ENCODE data around the gene PICK1.
A peak's percentile ranks its signal among the peaks of the same experiment; 100 is the strongest.
"Not testable (repeated sequence)": the region's sequence is repeated elsewhere in the genome, so short reads cannot be mapped to it uniquely, and the experiment has no call there.

The PICK1 gene

DNA sequence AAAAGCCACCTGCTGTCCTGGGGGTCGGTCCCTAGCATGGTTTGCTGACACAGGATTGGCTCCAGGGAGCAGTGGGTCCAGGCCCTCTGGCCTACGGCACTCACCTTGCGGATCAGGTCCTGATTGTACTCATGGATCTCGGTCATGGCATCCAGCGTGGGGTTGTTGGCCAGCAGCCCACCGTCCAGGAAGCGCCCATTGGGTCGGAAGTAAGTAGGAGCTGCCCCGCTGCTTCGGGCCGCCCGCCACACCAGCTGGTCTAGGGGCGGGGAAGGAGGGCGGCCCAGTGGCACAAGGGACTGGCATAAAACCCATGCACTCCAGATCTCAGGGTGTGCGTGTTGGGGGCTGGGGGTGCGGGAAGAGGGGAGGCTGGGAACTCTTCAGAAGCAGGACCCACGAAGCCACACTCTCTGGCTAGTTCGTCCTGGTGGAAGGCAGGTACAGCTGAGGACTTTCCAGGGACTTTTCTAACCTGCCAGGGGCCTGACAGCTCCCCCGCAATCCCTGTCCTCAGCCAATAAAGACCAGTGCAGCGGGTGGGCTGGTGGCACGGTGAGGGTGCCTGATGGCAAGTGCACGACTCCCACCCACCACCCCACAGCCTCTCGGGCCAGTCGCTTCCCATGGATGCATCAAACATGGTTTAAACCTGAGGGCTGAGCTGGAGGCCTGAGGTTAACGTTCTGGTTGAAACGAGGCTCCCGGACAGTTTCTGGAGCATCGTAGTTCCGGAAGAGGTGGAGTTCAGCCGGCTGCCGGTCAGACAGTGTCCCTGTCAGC is 58.4 kb downstream of the PICK1 start:
- TF ChIP-seq JUND (IDR thresholded peaks at IDR 0.05; ENCODE audit: low read depth), result no peak
- in situ Hi-C loops (cut with HindIII; ENCODE audit: low pct_unique_long_range_greater_than_20kb, low sequenced_read_pairs), result no loop called here

DNA sequence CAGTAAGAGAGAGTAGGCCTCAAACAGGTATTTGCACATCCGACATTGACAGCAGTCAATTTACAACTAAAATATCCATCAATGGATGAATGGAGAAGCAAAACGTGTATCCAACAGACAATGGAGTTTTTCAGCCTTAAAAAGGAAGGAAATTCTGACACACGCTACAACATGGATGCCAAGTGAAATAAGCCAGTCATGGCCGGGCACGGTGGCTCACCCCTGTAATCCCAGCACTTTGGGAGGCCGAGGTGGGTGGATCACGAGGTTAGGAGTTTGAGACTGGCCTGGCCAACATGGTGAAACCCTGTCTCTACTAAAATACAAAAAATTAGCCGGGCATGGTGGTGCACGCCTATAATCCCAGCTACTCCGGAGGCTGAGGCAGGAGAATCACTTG is 60.4 kb downstream of the PICK1 start:
- DNase-seq (ENCODE audit: low read depth in 1 of 2, low spot score in 1 of 2); in situ Hi-C loops (cut with HindIII; ENCODE audit: low pct_unique_long_range_greater_than_20kb, low sequenced_read_pairs): not testable (repeated sequence)

More for the DNA sequence above, 58.4 kb downstream of the PICK1 start:
- DNase-seq (ENCODE audit: low read depth in 1 of 2, low spot score in 1 of 2), result no peak

DNA sequence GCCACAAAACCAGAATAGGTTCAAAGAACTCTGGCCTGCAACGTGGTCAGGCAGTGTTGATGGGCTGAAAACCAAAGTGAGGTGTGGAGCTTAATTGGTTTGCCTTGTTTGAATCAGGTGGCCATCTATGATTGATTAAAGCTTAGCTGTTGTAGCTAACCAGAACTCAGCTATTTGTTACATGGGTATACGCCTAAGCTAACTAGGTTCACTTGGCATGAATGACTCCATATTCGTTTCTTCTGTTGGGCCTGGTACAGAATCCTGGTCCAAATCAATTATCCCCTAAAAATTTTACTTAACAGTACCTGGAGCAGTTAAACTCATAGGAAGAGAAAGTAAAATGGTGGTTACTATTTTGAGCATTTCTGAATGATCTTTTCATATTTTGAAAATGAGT is 61.0 kb downstream of the PICK1 start:
- no peak for TF ChIP-seq JUND (IDR thresholded peaks at IDR 0.05; ENCODE audit: low read depth)
- in situ Hi-C loops (cut with HindIII; ENCODE audit: low pct_unique_long_range_greater_than_20kb, low sequenced_read_pairs), result no loop called here
- no peak for DNase-seq (ENCODE audit: low read depth in 1 of 2, low spot score in 1 of 2)

DNA sequence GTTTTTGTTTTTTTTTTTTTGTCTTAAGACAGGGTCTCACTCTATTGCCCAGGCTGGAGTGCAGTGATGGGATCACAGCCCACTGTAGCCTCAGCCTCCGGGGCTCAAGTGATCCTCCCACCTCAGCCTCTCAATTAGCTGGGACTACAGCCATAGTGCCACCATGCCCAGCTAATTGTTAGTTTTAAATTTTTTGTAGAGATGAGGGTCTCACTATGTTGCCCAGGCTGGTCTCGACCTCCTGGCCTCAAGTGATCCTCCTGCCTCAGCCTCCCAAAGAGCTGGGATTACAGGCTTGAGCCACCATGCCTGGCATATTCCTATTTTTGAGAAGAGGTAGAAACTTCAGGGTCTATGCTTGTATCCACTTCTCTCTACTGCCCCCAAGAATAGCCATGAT is 61.5 kb downstream of the PICK1 start:
- DNase-seq (ENCODE audit: low read depth in 1 of 2, low spot score in 1 of 2); in situ Hi-C loops (cut with HindIII; ENCODE audit: low pct_unique_long_range_greater_than_20kb, low sequenced_read_pairs): not testable (repeated sequence)

DNA sequence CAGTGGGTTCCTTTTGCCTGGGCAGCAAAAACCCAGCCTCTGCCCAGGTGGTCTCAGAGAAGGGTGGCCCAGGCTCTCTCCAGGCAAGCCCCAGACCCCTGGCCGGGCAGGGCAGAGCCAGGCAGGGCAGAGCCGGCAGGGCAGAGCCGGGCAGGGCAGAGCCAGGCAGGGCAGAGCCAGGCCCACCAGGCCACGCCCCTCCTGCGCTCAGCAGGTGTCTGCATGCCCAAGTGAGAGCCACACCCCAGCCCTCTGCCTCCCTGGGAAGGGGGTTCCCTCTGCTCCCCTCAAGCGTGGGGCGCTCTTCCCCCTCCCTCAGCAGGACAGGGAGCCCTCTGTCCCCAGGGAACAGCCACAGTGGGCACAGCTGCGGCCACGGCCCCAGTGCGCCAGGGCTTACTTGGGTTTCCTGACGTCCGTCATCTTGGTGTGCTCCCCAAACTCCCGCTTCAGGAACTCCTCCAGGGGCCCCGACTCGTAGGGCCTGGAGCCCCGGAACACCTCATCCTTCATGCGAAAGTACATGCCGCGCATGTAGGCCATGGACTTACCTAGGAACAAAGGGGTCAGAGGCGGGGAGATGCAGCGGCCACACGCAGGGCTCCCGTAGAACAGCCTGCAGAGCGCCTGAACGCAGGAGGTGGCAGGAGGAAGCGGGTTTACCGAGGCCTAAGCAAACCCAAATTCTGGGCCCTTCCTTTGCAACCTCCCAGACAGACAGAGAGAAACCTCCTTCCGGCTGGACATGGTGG is 63.3 kb downstream of the PICK1 start:
- in situ Hi-C loops (cut with HindIII; ENCODE audit: low pct_unique_long_range_greater_than_20kb, low sequenced_read_pairs), result no loop called here
- no peak for DNase-seq (ENCODE audit: low read depth in 1 of 2, low spot score in 1 of 2)

DNA sequence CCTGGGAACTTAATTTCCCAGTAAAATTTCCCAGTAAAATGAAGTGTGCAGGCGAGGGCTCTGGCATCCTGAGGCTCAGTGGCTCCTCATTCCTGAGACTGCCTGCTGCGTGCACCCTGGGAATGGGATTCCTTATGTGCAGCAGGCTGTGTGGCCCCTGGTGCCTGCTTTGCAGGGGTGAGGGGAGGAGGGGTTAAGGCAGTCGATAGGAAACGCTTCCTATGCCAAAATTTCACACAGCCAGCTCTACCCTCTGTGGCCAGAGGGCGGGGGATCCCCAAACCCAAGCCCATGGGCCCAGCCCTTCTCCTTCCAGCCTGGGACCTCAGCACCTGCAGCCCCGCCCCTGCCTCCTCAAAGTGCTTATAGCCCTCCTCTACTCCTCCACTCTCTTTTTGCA is 65.4 kb downstream of the PICK1 start:
- in situ Hi-C loops (cut with HindIII; ENCODE audit: low pct_unique_long_range_greater_than_20kb, low sequenced_read_pairs), result no loop called here
- no peak for TF ChIP-seq JUND (IDR thresholded peaks at IDR 0.05; ENCODE audit: low read depth)
- no peak for DNase-seq (ENCODE audit: low read depth in 1 of 2, low spot score in 1 of 2)

More for the DNA sequence above, 63.3 kb downstream of the PICK1 start:
- TF ChIP-seq JUND (IDR thresholded peaks at IDR 0.05; ENCODE audit: low read depth), result no peak

DNA sequence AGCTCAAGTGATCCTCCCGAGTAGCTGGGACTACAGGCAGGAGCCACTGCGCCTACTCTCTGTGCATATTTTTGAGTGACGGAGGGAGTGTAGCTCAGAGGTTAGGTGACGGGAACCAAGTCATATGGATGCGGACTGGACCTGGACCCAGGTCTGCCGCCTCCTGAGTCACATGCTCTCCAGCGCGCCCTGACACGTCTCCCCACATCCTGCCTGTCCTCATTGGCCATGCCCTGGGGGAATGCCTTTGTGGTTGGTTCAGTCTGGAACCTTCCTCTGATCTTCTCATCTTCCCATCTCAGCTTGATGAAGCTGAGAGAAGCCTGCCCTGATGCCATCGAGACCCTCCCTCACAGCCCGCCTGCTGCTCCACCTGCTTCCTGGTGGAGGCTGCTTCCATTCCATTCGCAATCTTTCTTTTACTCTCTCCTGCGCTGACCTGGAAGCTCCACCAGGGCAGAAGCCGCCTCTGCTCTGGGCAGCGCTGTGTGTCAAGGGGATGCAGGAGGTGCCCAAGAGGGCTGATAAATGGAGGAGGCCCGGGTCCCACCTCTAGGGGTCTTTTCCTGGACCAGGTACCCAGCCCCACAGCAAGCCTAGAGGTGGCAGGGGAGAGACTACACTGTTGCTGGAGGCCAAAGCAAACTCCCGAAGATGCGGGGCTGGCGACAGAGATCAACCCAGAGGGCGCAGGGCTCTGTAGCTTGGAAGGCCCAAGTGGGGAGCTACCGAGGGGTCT is 67.2 kb downstream of the PICK1 start:
- no peak for TF ChIP-seq JUND (IDR thresholded peaks at IDR 0.05; ENCODE audit: low read depth)
- DNase-seq (ENCODE audit: low read depth in 1 of 2, low spot score in 1 of 2), result peak in 1 of 2 experiments; percentile 27
- in situ Hi-C loops (cut with HindIII; ENCODE audit: low pct_unique_long_range_greater_than_20kb, low sequenced_read_pairs), result no loop called here

DNA sequence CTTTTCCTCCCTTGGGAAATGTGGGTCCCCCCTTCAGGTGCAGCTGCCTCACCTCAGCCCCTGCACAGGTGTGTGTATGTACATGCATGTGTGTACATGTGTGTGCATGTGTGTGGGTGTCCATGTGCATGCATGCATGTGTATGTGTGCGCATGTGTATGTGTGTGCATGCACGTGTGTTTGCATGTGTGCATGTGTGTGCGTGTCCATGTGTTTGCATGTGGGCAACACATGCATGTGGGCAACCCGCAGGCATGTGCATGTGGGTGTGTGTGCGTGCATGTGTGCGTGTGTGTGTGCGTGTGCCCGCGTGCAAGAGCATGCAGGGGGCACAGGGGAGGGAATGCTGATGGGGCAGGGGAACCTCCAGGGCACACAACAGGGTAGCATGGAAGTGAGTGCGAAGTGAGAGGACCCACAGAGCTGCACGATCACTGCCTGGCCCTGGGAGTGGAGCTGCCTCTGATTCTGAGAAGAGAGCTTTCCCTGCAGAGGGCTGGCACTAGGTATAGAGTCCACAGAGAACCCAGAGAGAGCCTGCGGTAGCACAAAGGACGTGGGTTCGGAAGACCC is 67.9 kb downstream of the PICK1 start:
- in situ Hi-C loops (cut with HindIII; ENCODE audit: low pct_unique_long_range_greater_than_20kb, low sequenced_read_pairs), result no loop called here
- no peak for TF ChIP-seq JUND (IDR thresholded peaks at IDR 0.05; ENCODE audit: low read depth)
- no peak for DNase-seq (ENCODE audit: low read depth in 1 of 2, low spot score in 1 of 2)
